ENCODE measurements around the gene SHISA9. TPM values are rescaled to one million over a fixed set of nuclear protein-coding genes. Genes with fewer than 3 reads are reported as not detected.

Gene SHISA9
- total RNA-seq, 1 donor from 2014 or later: not detected

GRCh38 chr16:13229039-13229438, 327.6 kb downstream of the SHISA9 start:
- intact Hi-C loops (cut with DNase I): no loop called here
- Histone ChIP-seq H3K27me3 (ENCODE audit: low read depth) (no peaks in the 10 kb centered on the region), H3K4me3 (no peak overlapping the region), H3K4me1 (no peaks in the 10 kb centered on the region), H3K9me3 (peaks cover 4% of the 10 kb centered on the region), H3K36me3 (no peaks in the 10 kb centered on the region), H3K27ac (no peak overlapping the region)
- DNase-seq (no peak), ATAC-seq (no peak)
- no peak for TF ChIP-seq CTCF (IDR thresholded peaks at IDR 0.05)

GRCh38 chr16:13231365-13231764, 330.0 kb downstream of the SHISA9 start:
- Histone ChIP-seq H3K36me3 (no peaks in the 10 kb centered on the region), H3K9me3 (peaks cover under 1% of the 10 kb centered on the region), H3K4me1 (no peaks in the 10 kb centered on the region), H3K27me3 (ENCODE audit: low read depth) (no peaks in the 10 kb centered on the region), H3K4me3 (no peak overlapping the region), H3K27ac (no peak overlapping the region)
- intact Hi-C loops (cut with DNase I): loop anchor here (10.0 kb wide), 1 partner anchor 57 kb away; no protein-coding TSS in a partner anchor
- DNase-seq (no peak), ATAC-seq (no peak)
- TF ChIP-seq CTCF (IDR thresholded peaks at IDR 0.05): no peak

GRCh38 chr16:13234999-13235398, 333.6 kb downstream of the SHISA9 start:
- TF ChIP-seq CTCF (IDR thresholded peaks at IDR 0.05): no peak
- no peaks in the 10 kb centered on the region for H3K36me3 ChIP-seq

GRCh38 chr16:13236308-13236707, 334.9 kb downstream of the SHISA9 start:
- no peak overlapping the region for H3K27ac ChIP-seq
- no peak overlapping the region for H3K4me3 ChIP-seq
- TF ChIP-seq CTCF (IDR thresholded peaks at IDR 0.05): no peak
- no peaks in the 10 kb centered on the region for H3K4me1 ChIP-seq
- no peaks in the 10 kb centered on the region for H3K36me3 ChIP-seq
- no peak for ATAC-seq
- intact Hi-C loops (cut with DNase I): loop anchor here (10.0 kb wide), 1 partner anchor 62 kb away; no protein-coding TSS in a partner anchor
- no peaks in the 10 kb centered on the region for H3K9me3 ChIP-seq
- no peaks in the 10 kb centered on the region for H3K27me3 ChIP-seq (ENCODE audit: low read depth)
- DNase-seq: no peak

More at GRCh38 chr16:13234999-13235398, 333.6 kb downstream of the SHISA9 start:
- DNase-seq: no peak
- intact Hi-C loops (cut with DNase I): loop anchor here (10.0 kb wide), 1 partner anchor 60 kb away; no protein-coding TSS in a partner anchor
- Histone ChIP-seq H3K27me3 (ENCODE audit: low read depth) (no peaks in the 10 kb centered on the region), H3K4me3 (no peak overlapping the region), H3K9me3 (no peaks in the 10 kb centered on the region), H3K4me1 (no peaks in the 10 kb centered on the region), H3K27ac (no peak overlapping the region)
- ATAC-seq: no peak

- no peak overlapping the region for H3K4me3 ChIP-seq
- DNase-seq: no peak
- H3K4me1 ChIP-seq: no peaks in the 10 kb centered on the region
- TF ChIP-seq CTCF (IDR thresholded peaks at IDR 0.05): no peak
- no peak for ATAC-seq
- H3K36me3 ChIP-seq: no peaks in the 10 kb centered on the region
- no peaks in the 10 kb centered on the region for H3K9me3 ChIP-seq
- H3K27me3 ChIP-seq (ENCODE audit: low read depth): no peaks in the 10 kb centered on the region
- intact Hi-C loops (cut with DNase I): loop anchor here (10.0 kb wide), 1 partner anchor 63 kb away; no protein-coding TSS in a partner anchor
- H3K27ac ChIP-seq: no peak overlapping the region
Observed at GRCh38 chr16:13238182-13238581, 336.8 kb downstream of the SHISA9 start.
